ENCODE data around the gene IL2RA.
A peak's percentile ranks its signal among the peaks of the same experiment; 100 is the strongest.
"Not testable (repeated sequence)": the region's sequence is repeated elsewhere in the genome, so short reads cannot be mapped to it uniquely, and the experiment has no call there.

The IL2RA gene

DNA sequence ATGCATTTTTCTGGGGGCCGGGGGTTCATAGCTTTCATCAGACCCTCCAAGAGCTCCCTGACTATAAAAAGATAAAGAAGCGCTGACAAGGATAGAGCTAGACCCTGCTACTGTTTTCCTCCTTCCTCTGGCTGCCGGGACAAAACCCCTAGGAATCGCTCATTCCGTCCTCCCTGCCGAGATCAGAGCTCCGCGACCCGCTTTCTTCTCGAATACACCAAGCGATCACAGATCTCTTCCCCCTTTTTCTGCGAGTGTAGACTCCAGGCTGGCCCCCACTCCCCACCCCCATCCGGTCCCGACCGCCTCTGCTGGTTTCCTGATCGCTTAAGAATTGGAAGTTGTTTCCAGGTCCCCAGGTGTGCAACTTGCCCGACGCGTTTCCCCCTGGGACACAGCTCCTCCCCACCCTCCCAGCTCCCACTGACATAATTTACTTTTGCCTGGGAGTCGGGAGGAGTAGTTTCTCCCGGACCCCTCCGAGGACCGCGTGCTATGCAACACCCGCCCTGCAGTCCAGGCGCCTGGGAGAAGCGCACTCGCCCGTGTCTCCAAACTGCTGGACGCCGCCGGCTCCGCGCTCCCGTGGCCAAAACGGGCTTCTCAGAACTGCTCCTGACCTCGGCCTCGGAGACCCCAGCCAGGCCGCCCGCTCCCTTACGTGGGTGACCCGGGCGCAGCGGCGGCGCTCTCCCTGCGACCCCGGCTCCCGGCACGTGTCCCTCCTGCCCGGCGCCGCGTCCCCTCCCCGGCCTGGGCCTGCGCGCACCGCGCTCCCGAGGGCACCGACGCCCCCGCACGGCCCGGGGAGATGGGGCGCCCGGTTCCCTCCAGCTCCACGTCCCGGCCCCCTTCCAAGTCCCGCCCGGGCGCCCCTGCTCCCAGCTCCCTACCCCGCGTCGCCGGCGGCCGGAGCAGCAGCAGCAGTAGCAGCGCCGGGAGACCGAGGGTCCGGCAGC is 85.4 kb downstream of the IL2RA start:
- DNase-seq: peak; percentile 38 to 51

- peak; percentile 38 to 68 for DNase-seq
Observed at GRCh38 chr10:5975641-5976473, 86.3 kb downstream of the IL2RA start.

DNA sequence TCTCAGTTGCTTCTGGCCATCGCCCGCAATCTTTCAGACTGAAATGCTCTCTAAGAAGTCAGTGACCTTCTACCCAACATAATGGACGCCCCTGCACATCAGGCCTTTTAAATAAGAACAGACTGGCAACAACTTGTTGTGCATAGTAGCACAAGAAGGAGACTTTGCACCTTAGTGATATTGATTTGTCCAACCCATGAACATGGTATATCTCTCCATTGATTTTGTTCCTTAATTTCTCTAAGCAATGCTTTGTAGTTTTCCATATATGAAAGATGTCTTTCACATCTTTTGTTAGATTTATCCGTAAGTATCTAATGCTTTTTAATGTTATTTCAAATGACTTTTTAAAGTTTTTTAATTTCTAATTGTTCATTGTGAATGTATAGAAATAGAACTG is 89.1 kb downstream of the IL2RA start:
- no peak for DNase-seq

DNA sequence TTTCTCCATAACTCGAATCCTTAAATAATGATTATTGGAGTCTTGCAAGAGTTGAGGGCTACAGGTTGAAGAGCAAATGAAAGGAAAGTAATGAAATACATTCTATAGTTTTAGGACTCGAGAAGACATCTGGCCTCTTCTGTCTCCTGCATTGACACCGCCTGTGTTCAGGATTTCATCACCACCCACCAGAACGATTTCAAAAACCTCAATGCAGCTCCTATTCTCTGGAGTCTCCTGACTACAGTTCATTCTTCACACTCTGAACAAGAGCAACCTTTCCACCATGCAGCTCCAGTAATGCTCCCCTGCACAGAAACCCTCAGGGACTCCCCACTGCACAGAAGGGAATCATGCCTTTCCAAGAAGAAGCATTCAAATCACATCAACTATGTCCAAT is 90.3 kb downstream of the IL2RA start:
- no peak for DNase-seq

GRCh38 chr10:5971315-5971832 is 90.8 kb downstream of the IL2RA start:
- DNase-seq: peak in 1 of 2 experiments; percentile 21

- DNase-seq: no peak
Observed at GRCh38 chr10:5970527-5970926, 91.6 kb downstream of the IL2RA start.

- DNase-seq: no peak
Observed at GRCh38 chr10:5970066-5970465, 92.1 kb downstream of the IL2RA start.

- no peak for DNase-seq
Observed at GRCh38 chr10:5968681-5969453, 93.3 kb downstream of the IL2RA start.

DNA sequence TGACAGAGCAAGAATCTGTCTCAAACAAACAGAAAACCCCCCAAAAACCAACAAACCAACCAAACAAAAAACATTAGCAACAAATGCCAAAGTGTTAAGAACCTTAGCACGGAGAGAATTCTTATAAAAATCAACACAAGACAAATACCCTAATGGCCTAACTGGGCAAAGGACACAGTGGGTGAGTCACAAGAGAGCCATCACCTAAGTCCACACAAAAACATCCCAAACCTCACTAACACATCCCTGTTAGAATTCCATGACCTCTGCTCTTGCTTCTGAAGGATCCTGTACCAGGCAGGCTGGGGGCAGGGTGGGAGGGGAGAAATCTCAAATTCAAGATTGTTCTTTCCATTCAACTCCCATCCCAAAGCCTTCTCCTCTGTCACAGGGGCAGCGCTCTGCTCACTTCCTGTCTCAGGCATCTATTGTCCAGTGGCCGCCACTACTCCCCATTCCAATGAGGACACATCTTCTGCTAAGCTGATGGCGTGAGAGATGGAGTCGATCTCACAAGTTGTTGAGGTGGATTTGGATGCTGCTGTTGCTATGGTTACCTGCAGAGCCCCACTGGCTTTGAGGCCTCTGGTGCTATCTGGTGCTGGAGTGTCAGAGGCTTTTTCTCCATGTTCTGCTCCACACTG is 94.0 kb downstream of the IL2RA start:
- no peak for DNase-seq

- no peak for DNase-seq
Observed at GRCh38 chr10:5965266-5965665, 96.9 kb downstream of the IL2RA start.

- DNase-seq: no peak
Observed at GRCh38 chr10:5964736-5965135, 97.4 kb downstream of the IL2RA start.

DNA sequence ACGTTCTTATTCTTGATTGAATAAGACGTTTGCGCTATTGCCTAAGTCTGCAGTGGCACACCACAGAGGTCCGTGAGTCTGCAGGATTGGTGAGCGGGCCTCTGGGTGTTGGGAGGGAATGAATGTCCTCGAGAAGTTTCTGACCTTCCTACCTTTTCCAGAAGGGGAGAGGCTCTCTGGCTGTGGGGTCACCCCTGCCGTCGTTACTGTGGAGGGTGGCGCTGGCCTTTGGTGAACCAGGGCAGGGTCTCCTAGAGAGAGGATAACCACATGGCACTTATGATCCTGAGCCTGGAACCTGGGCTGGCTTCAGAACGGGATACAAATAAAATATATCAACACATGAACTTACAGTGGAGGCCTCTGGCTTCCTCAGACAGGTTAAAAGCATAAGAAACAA is 98.6 kb downstream of the IL2RA start:
- no peak for DNase-seq

DNA sequence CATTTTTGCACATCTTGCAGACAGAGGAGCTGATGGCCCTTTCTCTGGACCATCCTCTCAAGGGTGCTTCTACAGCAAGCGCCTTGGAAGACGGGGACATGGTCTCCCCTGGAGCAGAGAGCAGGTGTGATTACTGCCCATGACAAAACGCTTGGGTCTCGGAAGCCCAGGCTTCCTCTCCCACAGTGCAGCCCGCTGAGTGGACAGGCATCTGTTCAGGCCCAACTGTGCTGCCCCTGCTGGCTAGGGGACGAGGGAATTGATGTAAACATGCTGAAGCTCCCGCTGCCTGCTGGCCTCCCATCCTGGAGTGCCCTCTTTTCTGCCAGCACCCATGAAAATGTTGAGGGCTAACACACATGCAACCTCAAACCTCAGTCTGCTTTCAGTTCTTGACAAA is 99.1 kb downstream of the IL2RA start:
- DNase-seq: no peak

- not testable (repeated sequence) for DNase-seq
Observed at GRCh38 chr10:5962358-5962940, 99.7 kb downstream of the IL2RA start.

DNA sequence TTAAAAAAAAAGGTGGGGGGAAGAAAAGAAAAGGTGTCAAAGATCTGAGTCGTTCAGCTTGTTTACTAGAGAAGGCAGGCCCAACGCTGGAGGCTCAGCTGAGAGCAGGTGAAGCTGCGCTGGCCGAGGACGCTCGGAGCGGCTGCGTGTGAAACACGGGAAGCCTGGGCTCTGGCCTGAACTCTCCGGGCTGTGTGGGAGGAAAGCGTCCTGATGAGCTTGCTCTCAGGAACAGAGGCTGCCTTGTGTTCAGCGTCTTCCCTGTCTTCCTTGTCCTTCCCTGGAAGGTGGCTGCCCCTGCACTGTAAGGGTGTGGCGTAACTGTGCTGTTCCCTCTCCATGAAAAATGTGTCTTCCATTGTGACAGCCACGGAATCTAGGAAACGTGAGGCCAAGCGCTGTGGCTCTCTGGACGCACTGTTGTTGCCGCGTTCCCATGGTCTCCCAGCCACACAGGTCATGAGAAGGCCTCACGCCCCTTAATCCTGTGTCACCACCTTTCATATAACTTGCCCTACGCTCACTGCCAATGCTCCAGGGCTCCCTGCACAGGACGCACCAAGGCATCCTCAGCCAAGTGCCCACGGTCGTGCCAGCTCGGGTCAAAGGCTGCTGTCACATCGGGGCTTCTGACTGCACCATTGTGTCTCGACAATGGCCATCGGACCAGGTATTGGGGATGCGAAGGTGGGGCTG is 100.6 kb downstream of the IL2RA start:
- no peak for DNase-seq

- DNase-seq: not testable (repeated sequence)
Observed at GRCh38 chr10:5960973-5961275, 101.2 kb downstream of the IL2RA start.

All from stimulated activated CD4-positive, alpha-beta T cell treated with anti-CD3 and anti-CD28 coated beads, Interleukin-4, amount 100 ng/mL, for 4 hours (primary cell).